Endodermal cell (in vitro differentiated cells): Measurements from ENCODE around the gene HNRNPA0. TPM values are rescaled to one million over a fixed set of nuclear protein-coding genes. Genes with fewer than 3 reads are reported as not detected.

ENCODE experiments used
- DNase-seq: peaks from one replicate; pipeline ENCODE4 v3.0.0-alpha.2; 2017
- H3K27ac ChIP-seq: 2 replicates; pipeline ENCODE4 v1.5.1; 2013; ENCODE audit warnings: mild to moderate bottlenecking, low read depth, low read length, moderate library complexity
- H3K27me3 ChIP-seq: 2 replicates; pipeline ENCODE4 v1.6.1; 2013; ENCODE audit warnings: mild to moderate bottlenecking, low read length, moderate library complexity; ENCODE audit not compliant: insufficient read depth, control insufficient read depth, poor library complexity, severe bottlenecking
- H3K36me3 ChIP-seq: 2 replicates; pipeline ENCODE4 v1.7.0; 2013; ENCODE audit warnings: mild to moderate bottlenecking, low read length, moderate library complexity; ENCODE audit not compliant: control insufficient read depth, insufficient read depth
- H3K4me1 ChIP-seq: one replicate; pipeline ENCODE4 v1.7.0; 2013; ENCODE audit warnings: low read length; ENCODE audit not compliant: control insufficient read depth, insufficient read depth
- H3K4me3 ChIP-seq: 2 replicates; pipeline ENCODE4 v1.5.1; 2013; ENCODE audit warnings: mild to moderate bottlenecking, low read length, moderate library complexity
- H3K9ac ChIP-seq: 2 replicates; pipeline ENCODE4 v1.6.1; 2013; ENCODE audit warnings: mild to moderate bottlenecking, low read length, moderate library complexity; ENCODE audit not compliant: poor library complexity, severe bottlenecking; ENCODE audit errors: extremely low read depth
- H3K9me3 ChIP-seq: 2 replicates; pipeline ENCODE4 v1.6.1; 2013; ENCODE audit warnings: mild to moderate bottlenecking, low read length, moderate library complexity; ENCODE audit not compliant: control insufficient read depth
- H3K27ac Mint-ChIP-seq: 2 replicates; pipeline ENCODE4 v1.8.0; 2020; ENCODE audit warnings: mixed read lengths
- H3K27me3 Mint-ChIP-seq: 2 replicates; pipeline ENCODE4 v1.8.0; 2021; ENCODE audit warnings: mild to moderate bottlenecking, mixed read lengths; ENCODE audit not compliant: insufficient read depth
- H3K36me3 Mint-ChIP-seq: 2 replicates; pipeline ENCODE4 v1.8.0; 2020; ENCODE audit warnings: low read depth, mixed read lengths
- H3K4me1 Mint-ChIP-seq: 2 replicates; pipeline ENCODE4 v1.8.0; 2020; ENCODE audit warnings: mixed read lengths
- H3K4me3 Mint-ChIP-seq: 2 replicates; pipeline ENCODE4 v1.8.0; 2020; ENCODE audit warnings: mild to moderate bottlenecking, moderate library complexity, mixed read lengths
- H3K9me3 Mint-ChIP-seq: 2 replicates; pipeline ENCODE4 v1.8.0; 2020; ENCODE audit warnings: mild to moderate bottlenecking, mixed read lengths
- WGBS, 2 experiments: methylation state at CpG; one replicate each; pipeline versions ENCODE4 v1.1.5 to v1.1.7; 2013; ENCODE audit warnings: missing lambda C conversion rate in 2 of 2, mixed read lengths in 1 of 2; ENCODE audit not compliant: insufficient coverage in 1 of 2, insufficient read length in 1 of 2; 5-methylcytosine and 5-hydroxymethylcytosine counted together
- total RNA-seq, 2 donors: library from RNA; stranded (reverse); fragmentation: NEBNext Ultra II Directional in 1 of 2; extraction: Animal tissue kit (Norgen Biotek cat#: 25700) in 1 of 2; gene quantifications; 2 replicates in 1 of 2; 3 replicates in 1 of 2; pipeline ENCODE4 v1.2.1, GENCODE V29; 2021
- TF ChIP-seq, protein P1 (sequence below): fragments of 200-600 bp; sonication (generic); conservative IDR thresholded peaks from 2 replicates; pipeline ENCODE4 v1.5.0; 2021; ENCODE audit warnings: antibody characterized with exemption, mild to moderate bottlenecking

The HNRNPA0 gene
- total RNA-seq, 2 donors from 2014 or later: 50.7 to 61.0 TPM

DNA sequence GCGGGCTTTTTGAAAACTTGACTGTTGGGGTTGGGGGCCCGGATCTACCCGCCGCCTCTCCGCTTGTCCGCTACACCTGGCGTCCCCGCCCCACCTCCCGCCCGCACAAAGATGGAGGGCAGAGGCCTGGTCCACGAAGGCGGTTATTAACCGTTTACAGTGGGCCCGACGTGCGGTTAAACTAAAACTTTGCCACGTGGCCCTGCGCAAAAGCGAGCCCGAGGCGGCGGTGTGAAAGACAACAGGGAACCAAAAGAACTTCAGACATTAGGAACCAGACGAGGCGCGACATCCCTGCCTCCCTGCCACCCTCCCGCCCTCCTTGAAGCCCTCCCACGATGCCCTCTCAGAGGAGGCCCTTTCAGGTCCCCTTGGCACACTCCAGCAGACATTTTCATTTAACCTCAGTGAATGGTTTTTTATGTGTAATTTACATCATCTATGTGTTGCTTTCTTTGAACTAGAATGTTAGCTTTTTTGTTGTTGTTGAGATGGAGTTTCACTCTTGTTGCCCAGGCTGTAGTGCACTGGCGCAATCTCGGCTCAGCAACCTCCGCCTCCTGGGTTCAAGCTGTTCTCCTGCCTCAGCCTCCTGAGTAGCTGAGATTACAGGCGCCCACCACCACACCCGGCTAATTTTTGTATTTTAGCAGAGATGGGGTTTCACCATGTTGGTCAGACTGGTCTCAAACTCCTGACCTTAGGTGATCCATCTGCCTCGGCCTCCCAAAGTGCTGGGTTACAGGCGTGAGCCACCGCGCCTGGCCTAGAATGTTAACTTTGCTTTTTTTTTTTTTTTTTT is 999 bp upstream of the HNRNPA0 start:
- Histone ChIP-seq H3K4me1 (no peaks in the 10 kb centered on the region), H3K27me3 (no peaks in the 10 kb centered on the region), H3K9me3 (peaks cover 7% of the 10 kb centered on the region), H3K9ac (peak overlapping the region; percentile 99), H3K4me3 (peak overlapping the region; percentile 99), H3K36me3 (peaks cover 26% of the 10 kb centered on the region), H3K27ac (peak overlapping the region; percentile 100)
- Mint-ChIP-seq H3K27ac (peak overlapping the region; percentile 100), H3K27me3 (peaks cover 23% of the 10 kb centered on the region), H3K4me1 (peaks cover 12% of the 10 kb centered on the region), H3K4me3 (peak overlapping the region; percentile 96), H3K9me3 (peaks cover 8% of the 10 kb centered on the region), H3K36me3 (peaks cover 17% of the 10 kb centered on the region)
- WGBS, 2 experiments: 34 to 35% methylated on average over 29 to 36 of the region's 36 CpGs
- TF ChIP-seq, protein P1, sequence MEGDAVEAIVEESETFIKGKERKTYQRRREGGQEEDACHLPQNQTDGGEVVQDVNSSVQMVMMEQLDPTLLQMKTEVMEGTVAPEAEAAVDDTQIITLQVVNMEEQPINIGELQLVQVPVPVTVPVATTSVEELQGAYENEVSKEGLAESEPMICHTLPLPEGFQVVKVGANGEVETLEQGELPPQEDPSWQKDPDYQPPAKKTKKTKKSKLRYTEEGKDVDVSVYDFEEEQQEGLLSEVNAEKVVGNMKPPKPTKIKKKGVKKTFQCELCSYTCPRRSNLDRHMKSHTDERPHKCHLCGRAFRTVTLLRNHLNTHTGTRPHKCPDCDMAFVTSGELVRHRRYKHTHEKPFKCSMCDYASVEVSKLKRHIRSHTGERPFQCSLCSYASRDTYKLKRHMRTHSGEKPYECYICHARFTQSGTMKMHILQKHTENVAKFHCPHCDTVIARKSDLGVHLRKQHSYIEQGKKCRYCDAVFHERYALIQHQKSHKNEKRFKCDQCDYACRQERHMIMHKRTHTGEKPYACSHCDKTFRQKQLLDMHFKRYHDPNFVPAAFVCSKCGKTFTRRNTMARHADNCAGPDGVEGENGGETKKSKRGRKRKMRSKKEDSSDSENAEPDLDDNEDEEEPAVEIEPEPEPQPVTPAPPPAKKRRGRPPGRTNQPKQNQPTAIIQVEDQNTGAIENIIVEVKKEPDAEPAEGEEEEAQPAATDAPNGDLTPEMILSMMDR: no peak
- DNase-seq: no peak

DNA sequence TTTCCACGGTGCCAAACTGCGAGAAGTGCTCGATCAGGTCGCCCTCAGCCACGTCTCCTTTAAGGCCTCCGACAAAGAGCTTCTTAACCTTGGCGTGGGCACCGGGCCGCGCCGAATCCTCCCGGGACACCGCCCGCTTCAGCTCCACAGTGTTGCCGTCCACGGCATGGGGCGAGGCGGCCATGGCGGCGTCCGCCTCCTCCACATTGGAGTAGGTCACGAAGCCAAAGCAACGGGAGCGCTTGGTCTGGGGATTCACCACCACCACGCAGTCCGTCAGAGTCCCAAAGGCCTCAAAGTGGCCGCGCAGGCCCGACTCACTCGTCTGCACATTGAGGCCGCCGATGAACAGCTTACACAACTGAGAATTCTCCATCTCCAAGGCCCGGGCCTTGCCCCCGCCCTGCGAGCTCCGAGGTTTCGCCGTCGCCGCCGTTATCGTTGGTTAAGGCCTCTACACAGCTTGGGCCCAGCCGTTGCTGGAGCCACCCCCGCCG is 424 bp downstream of the HNRNPA0 start:
- H3K9me3 Mint-ChIP-seq: no peaks in the 10 kb centered on the region
- Histone ChIP-seq H3K4me3 (peak overlapping the region; percentile 99), H3K9me3 (no peaks in the 10 kb centered on the region), H3K27ac (peak overlapping the region; percentile 100), H3K36me3 (peaks cover 31% of the 10 kb centered on the region), H3K27me3 (no peaks in the 10 kb centered on the region), H3K4me1 (no peaks in the 10 kb centered on the region), H3K9ac (peak overlapping the region; percentile 99)
- DNase-seq: no peak
- H3K27ac Mint-ChIP-seq: peak overlapping the region; percentile 100
- TF ChIP-seq, protein P1: no peak
- H3K36me3 Mint-ChIP-seq: peaks cover 19% of the 10 kb centered on the region
- 0 to 1% methylated on average over 22 to 45 of the region's 45 CpGs for WGBS, 2 experiments
- peaks cover 13% of the 10 kb centered on the region for H3K27me3 Mint-ChIP-seq
- H3K4me3 Mint-ChIP-seq: peak overlapping the region; percentile 96
- peaks cover 13% of the 10 kb centered on the region for H3K4me1 Mint-ChIP-seq

DNA sequence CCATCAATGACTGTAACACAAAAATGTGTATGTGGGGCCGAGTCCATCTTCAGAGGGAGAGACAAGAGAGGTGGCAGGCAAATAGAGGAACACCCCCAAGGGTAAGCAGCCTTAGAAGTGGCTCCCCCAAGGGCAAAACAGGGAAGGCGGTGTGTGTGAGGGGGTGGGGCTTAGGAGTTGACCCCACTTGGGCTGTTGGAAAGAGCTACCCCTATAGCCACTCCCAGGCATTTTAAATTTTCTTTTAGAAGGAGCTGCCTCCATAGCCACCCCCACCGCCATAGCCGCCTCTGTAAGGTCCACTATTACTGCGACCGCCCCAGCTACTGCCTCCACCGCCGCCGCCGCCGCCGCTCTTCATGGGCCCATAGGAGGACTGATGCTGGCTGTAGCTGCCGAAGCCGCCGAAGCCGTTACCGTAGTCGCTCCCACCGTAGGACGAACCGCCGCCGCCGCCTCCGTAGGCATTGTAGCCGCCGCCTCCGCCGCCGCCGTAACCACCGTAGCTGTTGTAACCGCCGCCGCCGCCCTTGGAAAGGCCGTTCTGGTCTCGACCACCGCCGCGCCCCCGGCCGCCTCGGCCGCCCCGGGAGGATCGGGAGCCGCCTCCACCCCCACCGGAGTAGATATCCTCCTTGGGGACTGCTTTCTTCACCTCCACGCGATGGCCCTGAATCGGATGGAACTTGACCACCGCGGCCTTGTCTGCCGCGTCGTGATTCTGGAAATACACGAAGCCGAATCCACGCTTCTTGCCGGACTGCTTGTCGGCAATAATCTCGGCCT is 1.1 kb downstream of the HNRNPA0 start:
- Histone ChIP-seq H3K27me3 (no peaks in the 10 kb centered on the region), H3K9me3 (no peaks in the 10 kb centered on the region), H3K9ac (peak overlapping the region; percentile 99), H3K4me3 (peak overlapping the region; percentile 99), H3K4me1 (no peaks in the 10 kb centered on the region), H3K36me3 (peaks cover 31% of the 10 kb centered on the region), H3K27ac (peak overlapping the region; percentile 100)
- TF ChIP-seq, protein P1: no peak
- H3K9me3 Mint-ChIP-seq: no peaks in the 10 kb centered on the region
- peaks cover 7% of the 10 kb centered on the region for H3K27me3 Mint-ChIP-seq
- H3K4me3 Mint-ChIP-seq: peak overlapping the region; percentile 96
- WGBS, 2 experiments: 0 to 1% methylated on average over 27 to 63 of the region's 63 CpGs
- H3K36me3 Mint-ChIP-seq: peaks cover 19% of the 10 kb centered on the region
- peak; percentile 74 for DNase-seq
- H3K27ac Mint-ChIP-seq: peak overlapping the region; percentile 100
- H3K4me1 Mint-ChIP-seq: peaks cover 13% of the 10 kb centered on the region
